IMR-90 (cell line): ENCODE measurements around the gene RNFT1. TPM values are rescaled to one million over a fixed set of nuclear protein-coding genes. Genes with fewer than 3 reads are reported as not detected.
"Not testable (repeated sequence)": the region's sequence is repeated elsewhere in the genome, so short reads cannot be mapped to it uniquely, and the experiment has no call there.

ENCODE experiments used
- ATAC-seq: fragments of 200-7000 bp; cut with Tn5 transposase; 2 replicates; pipeline ENCODE4 v1.9.1; 2020; ENCODE audit warnings: low read depth, mild to moderate bottlenecking, moderate library complexity
- BruUV-seq: library from RNA; stranded (reverse); fragments of 400-500 nt; replicated peaks from 2 replicates; lab custom pipeline; 2021; lab: Mats Ljungman, UMichigan
- CTCF ChIA-PET: fragments of 300-600 bp; formaldehyde crosslinking; extraction: SDS; loops from one replicate; lab custom pipeline; 2021; ENCODE audit warnings: antibody characterized with exemption; lab: Yijun Ruan, JAX
- POLR2A ChIA-PET: fragments of 300-600 bp; sonication (Branson Sonifier 250); formaldehyde crosslinking; loops from one replicate; lab custom pipeline; 2022; ENCODE audit warnings: antibody characterized with exemption; ENCODE audit not compliant: unreplicated experiment; lab: Charles Lee
- DNase-seq: peaks from one replicate; pipeline ENCODE4 v3.0.0; 2013
- H2AFZ ChIP-seq: replicated peaks from 2 replicates; pipeline ENCODE3; 2013; ENCODE audit warnings: low read length, mild to moderate bottlenecking; ENCODE audit not compliant: poor library complexity
- H2AK5ac ChIP-seq: 2 replicates; pipeline ENCODE4 v1.6.1; 2013; ENCODE audit warnings: low read depth, low read length, inconsistent platforms
- H2AK9ac ChIP-seq: replicated peaks from 2 replicates; pipeline ENCODE3; 2013; ENCODE audit warnings: mild to moderate bottlenecking, low read depth, low read length, moderate library complexity; ENCODE audit not compliant: poor library complexity
- H2BK120ac ChIP-seq: 2 replicates; pipeline ENCODE4 v1.6.1; 2013; ENCODE audit warnings: low read depth, low read length, inconsistent platforms
- H2BK15ac ChIP-seq: 3 replicates; pipeline ENCODE4 v1.6.1; 2013; ENCODE audit warnings: low read depth, low read length, inconsistent platforms
- H2BK20ac ChIP-seq: 2 replicates; pipeline ENCODE4 v1.6.1; 2013; ENCODE audit warnings: low read depth, mild to moderate bottlenecking, inconsistent platforms, low read length, moderate library complexity
- H2BK5ac ChIP-seq: 2 replicates; pipeline ENCODE4 v1.6.1; 2013; ENCODE audit warnings: mild to moderate bottlenecking, low read depth, low read length, inconsistent platforms; ENCODE audit not compliant: poor library complexity, severe bottlenecking
- H3K14ac ChIP-seq: replicated peaks from 2 replicates; pipeline ENCODE4 v1.6.1; 2013; ENCODE audit warnings: low read depth, low read length, inconsistent platforms
- H3K18ac ChIP-seq: 2 replicates; pipeline ENCODE4 v1.6.1; 2013; ENCODE audit warnings: low read depth, low read length, control low read depth
- H3K23ac ChIP-seq: 2 replicates; pipeline ENCODE4 v1.6.1; 2013; ENCODE audit warnings: low read depth, low read length, inconsistent platforms
- H3K27ac ChIP-seq: 2 replicates; pipeline ENCODE4 v1.5.1; 2013; ENCODE audit warnings: mild to moderate bottlenecking, control low read depth, low read length; ENCODE audit not compliant: insufficient read depth
- H3K27me3 ChIP-seq: 2 replicates; pipeline ENCODE4 v1.6.1; 2013; ENCODE audit warnings: low read length; ENCODE audit not compliant: control insufficient read depth, insufficient read depth
- H3K36me3 ChIP-seq: 2 replicates; pipeline ENCODE4 v1.6.1; 2013; ENCODE audit warnings: low read length, mixed read lengths; ENCODE audit not compliant: control insufficient read depth, insufficient read depth
- H3K4ac ChIP-seq: 2 replicates; pipeline ENCODE4 v1.6.1; 2013; ENCODE audit warnings: low read depth, low read length, inconsistent platforms
- H3K4me1 ChIP-seq: 2 replicates; pipeline ENCODE4 v1.6.1; 2013; ENCODE audit warnings: low read length, mixed read lengths; ENCODE audit not compliant: control insufficient read depth, insufficient read depth
- H3K4me2 ChIP-seq: 2 replicates; pipeline ENCODE4 v1.6.1; 2013; ENCODE audit warnings: low read depth, mild to moderate bottlenecking, control low read depth, low read length, moderate library complexity
- H3K4me3 ChIP-seq: 2 replicates; pipeline ENCODE4 v1.5.1; 2013; ENCODE audit warnings: low read depth, mild to moderate bottlenecking, control low read depth, low read length, moderate library complexity; ENCODE audit not compliant: insufficient read depth
- H3K56ac ChIP-seq: 2 replicates; pipeline ENCODE4 v1.6.1; 2013; ENCODE audit warnings: low read length, inconsistent platforms; ENCODE audit not compliant: insufficient read depth; ENCODE audit errors: extremely low read depth
- H3K79me1 ChIP-seq, 2 experiments: 2 replicates each; pipeline ENCODE4 v1.6.1; 2013; ENCODE audit warnings: low read length in 2 of 2, inconsistent platforms in 1 of 2, low read depth in 1 of 2
- H3K9ac ChIP-seq: 2 replicates; pipeline ENCODE4 v1.6.1; 2013; ENCODE audit warnings: low read depth, low read length, control low read depth
- H3K9me1 ChIP-seq: 2 replicates; pipeline ENCODE4 v1.6.1; 2013; ENCODE audit warnings: low read length, inconsistent platforms; ENCODE audit not compliant: insufficient read depth
- H3K9me3 ChIP-seq: 2 replicates; pipeline ENCODE4 v1.6.1; 2013; ENCODE audit warnings: low read length; ENCODE audit not compliant: control insufficient read depth, insufficient read depth
- H4K20me1 ChIP-seq: 2 replicates; pipeline ENCODE4 v1.6.1; 2013; ENCODE audit warnings: low read length, inconsistent platforms; ENCODE audit not compliant: insufficient read depth
- H4K5ac ChIP-seq: 2 replicates; pipeline ENCODE4 v1.6.1; 2013; ENCODE audit warnings: mild to moderate bottlenecking, low read depth, low read length, control low read depth
- H4K8ac ChIP-seq, 2 experiments: 2 replicates each; pipeline ENCODE4 v1.6.1; 2013; ENCODE audit warnings: low read depth in 2 of 2, low read length in 2 of 2, control low read depth in 1 of 2, inconsistent platforms in 1 of 2
- H4K91ac ChIP-seq: 2 replicates; pipeline ENCODE4 v1.6.1; 2013; ENCODE audit warnings: low read depth, low read length, inconsistent platforms; ENCODE audit not compliant: insufficient read depth
- WGBS, 2 experiments: methylation state at CpG; one replicate each; pipeline versions ENCODE4 v1.1.5 to v1.1.7; 2013; ENCODE audit warnings: missing lambda C conversion rate in 2 of 2; ENCODE audit not compliant: insufficient read length in 1 of 2; ENCODE audit errors: extremely low coverage in 2 of 2; 5-methylcytosine and 5-hydroxymethylcytosine counted together
- dilution Hi-C: fragments of 300-500 bp; cut with HindIII; formaldehyde crosslinking; loops from one replicate; pipeline ENCODE4 v1.14.3; 2018; ENCODE audit warnings: low sequenced_read_pairs; ENCODE audit not compliant: unreplicated experiment
- in situ Hi-C: fragments of 300-500 bp; cut with MboI; formaldehyde crosslinking; loops from 3 replicates; pipeline ENCODE4 v1.14.3; 2019; ENCODE audit warnings: low sequenced_read_pairs, inconsistent platforms, mixed read lengths
- intact Hi-C: fragments of 100-400 bp; cut with micrococcal nuclease; formaldehyde crosslinking; loops from 2 replicates; pipeline ENCODE4 v1.10.0; 2022
- polyA plus RNA-seq, 3 experiments: library from polyadenylated mRNA; depleted of rRNA; stranded (reverse); fragments of >200 nt; gene quantifications; 2 replicates each; pipeline ENCODE4 v1.2.3, GENCODE V29; 2012; ENCODE audit warnings: low replicate concordance in 1 of 3
- total RNA-seq: library from RNA; depleted of rRNA; stranded (reverse); fragments of >200 nt; gene quantifications from 2 replicates; pipeline ENCODE4 v1.2.3, GENCODE V29; 2012

Gene RNFT1
- total and polyA plus RNA-seq, 2 of the 4 experiments (the other 2 are of a cell fraction): 15.7 to 22.2 TPM

DNA sequence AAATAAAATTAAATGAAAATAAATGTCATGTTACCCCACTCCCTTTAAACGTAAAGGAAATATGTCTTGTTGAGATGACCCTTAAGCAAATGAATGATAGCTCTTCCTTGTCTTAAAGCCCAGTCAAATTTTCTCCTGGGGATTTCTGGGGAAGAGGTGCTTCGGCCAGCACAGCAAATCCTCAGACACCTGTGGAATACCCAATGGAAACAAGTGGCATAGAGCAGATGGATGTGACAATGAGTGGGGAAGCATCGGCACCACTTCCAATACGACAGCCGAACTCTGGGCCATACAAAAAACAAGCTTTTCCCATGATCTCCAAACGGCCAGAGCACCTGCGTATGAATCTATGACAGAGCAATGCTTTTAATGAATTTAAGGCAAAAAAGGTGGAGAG lies 18.1 kb downstream of the RNFT1 start:
- H3K18ac ChIP-seq, POLR2A ChIA-PET, H3K4ac ChIP-seq, H3K4me3 ChIP-seq, H3K4me2 ChIP-seq, intact Hi-C loops, BruUV-seq, CTCF ChIA-PET, H3K23ac ChIP-seq, H2AFZ ChIP-seq, H2BK15ac ChIP-seq, H2BK20ac ChIP-seq, H2AK9ac ChIP-seq, H3K9ac ChIP-seq, H3K9me3 ChIP-seq, H3K27ac ChIP-seq, H3K9me1 ChIP-seq, H3K56ac ChIP-seq, DNase-seq, H3K4me1 ChIP-seq, H3K14ac ChIP-seq, H3K27me3 ChIP-seq, ATAC-seq, H4K5ac ChIP-seq, H2BK5ac ChIP-seq, H2BK120ac ChIP-seq, H4K91ac ChIP-seq, H4K20me1 ChIP-seq, H2AK5ac ChIP-seq, H4K8ac ChIP-seq, H3K79me1 ChIP-seq: not testable (repeated sequence)
- peaks cover 12% of the 10 kb centered on the region for H3K36me3 ChIP-seq
- in situ Hi-C loops (loop anchor here (10.0 to 25.0 kb wide), 2 partner anchors 108 to 241 kb away; no protein-coding TSS in a partner anchor), dilution Hi-C loops (loop anchor here (25.0 kb wide), 1 partner anchor 116 kb away; no protein-coding TSS in a partner anchor)
- no CpG with 5 or more reads among the region's 7 CpGs for WGBS, 2 experiments
